ENCODE measurements around the gene SOCS7.

GRCh38 chr17:38436386-38436785 is 84.7 kb downstream of the SOCS7 start:
- TF ChIP-seq CTCF (conservative IDR thresholded peaks at IDR 0.05 in 1 of 2, IDR thresholded peaks at IDR 0.05 in 1 of 2; ENCODE audit: low read depth in 1 of 2, low read length in 2 of 2) = no peak
- TF ChIP-seq EZH2 (IDR thresholded peaks at IDR 0.05; ENCODE audit: low read length, missing control alignments) = no peak
